HCT116 (cell line): ENCODE results near the gene ZCWPW1. TPM values are rescaled to one million over a fixed set of nuclear protein-coding genes. Genes with fewer than 3 reads are reported as not detected.

Source experiments
- ATAC-seq: fragments of 200-7000 bp; cut with Tn5 transposase; 2 replicates; pipeline ENCODE4 v1.9.1; 2020; ENCODE audit warnings: mild to moderate bottlenecking, moderate library complexity
- BruUV-seq: library from RNA; stranded (reverse); fragments of 400-500 nt; replicated peaks from 2 replicates; lab custom pipeline; 2021; lab: Mats Ljungman, UMichigan
- CTCF ChIA-PET: fragments of 300-600 bp; sonication (Branson Sonifier 250); formaldehyde crosslinking; loops from one replicate; lab custom pipeline; 2021; ENCODE audit warnings: antibody characterized with exemption; lab: Charles Lee
- POLR2A ChIA-PET: fragments of 300-600, 350-600 bp; sonication (Branson Sonifier 250); formaldehyde crosslinking; loops from one replicate; lab custom pipeline; 2021; ENCODE audit warnings: antibody characterized with exemption; lab: Charles Lee
- RAD21 ChIA-PET, 2 experiments: fragments of 300-600 bp; sonication (Branson Sonifier 250); formaldehyde crosslinking; loops; one replicate each; lab custom pipeline; 2023; ENCODE audit warnings: low total read pairs in 2 of 2; ENCODE audit not compliant: uncharacterized antibody in 2 of 2, unreplicated experiment in 2 of 2, low non-redundant PET in 1 of 2; lab: Charles Lee
- DNase-seq: peaks from one replicate; pipeline ENCODE4 v3.0.0-alpha.2; 2010; ENCODE audit warnings: low read depth, low spot score
- H2AFZ ChIP-seq: fragments of 200-600 bp; shearing (Covaris generic), sonication (generic); 2 replicates; pipeline ENCODE4 v1.6.1; 2017; ENCODE audit warnings: low read depth, mixed run types, mixed read lengths, antibody characterized with exemption, low read length; ENCODE audit not compliant: poor library complexity, severe bottlenecking
- H3K27ac ChIP-seq: 2 replicates; pipeline ENCODE4 v1.5.1; 2012; ENCODE audit warnings: low read depth, low read length
- H3K27me3 ChIP-seq: fragments of 200-600 bp; sonication (generic); 2 replicates; pipeline ENCODE4 v1.6.1; 2016; ENCODE audit warnings: mixed run types, low read length, mixed read lengths; ENCODE audit not compliant: insufficient read depth
- H3K36me3 ChIP-seq, 2 experiments: fragments of 200-500 bp in 1 of 2; fragments of 200-600 bp in 1 of 2; sonication (Bioruptor generic) in 1 of 2; sonication (generic) in 1 of 2; 2 replicates each; pipeline versions ENCODE4 v1.5.1 to v1.6.1; 2014 to 2016; ENCODE audit warnings: low read length in 2 of 2, inconsistent platforms in 1 of 2, mixed read lengths in 1 of 2, mixed run types in 1 of 2; ENCODE audit not compliant: insufficient read depth in 2 of 2, control insufficient read depth in 1 of 2
- H3K4me1 ChIP-seq, 2 experiments: fragments of 200-600 bp in 1 of 2; sonication (generic) in 1 of 2; 2 replicates each; pipeline versions ENCODE4 v1.5.1 to v1.6.1; 2012 to 2017; ENCODE audit warnings: low read length in 2 of 2, inconsistent platforms in 1 of 2, mild to moderate bottlenecking in 1 of 2, mixed read lengths in 1 of 2, mixed run types in 1 of 2, moderate library complexity in 1 of 2; ENCODE audit not compliant: insufficient read depth in 2 of 2, control insufficient read depth in 1 of 2
- H3K4me2 ChIP-seq: fragments of 200-600 bp; sonication (generic); 2 replicates; pipeline ENCODE4 v1.6.1; 2017; ENCODE audit warnings: mixed run types, low read length, mixed read lengths
- H3K4me3 ChIP-seq, 2 experiments: fragments of 200-600 bp in 1 of 2; sonication (generic) in 1 of 2; replicated peaks in 1 of 2; 2 replicates each; pipeline ENCODE4 v1.5.1; 2011 to 2016; ENCODE audit warnings: low read length in 2 of 2, control low read depth in 1 of 2, low read depth in 1 of 2, mild to moderate bottlenecking in 1 of 2, mixed read lengths in 1 of 2, mixed run types in 1 of 2
- H3K79me2 ChIP-seq: fragments of 200-600 bp; sonication (generic); 2 replicates; pipeline ENCODE4 v1.6.1; 2017; ENCODE audit warnings: mild to moderate bottlenecking, mixed run types, low read length, moderate library complexity, mixed read lengths; ENCODE audit not compliant: insufficient read depth
- H3K9ac ChIP-seq: fragments of 200-600 bp; sonication (generic); 2 replicates; pipeline ENCODE4 v1.6.1; 2016; ENCODE audit warnings: low read length, mixed read lengths
- H3K9me2 ChIP-seq: fragments of 200-600 bp; sonication (generic), shearing (Covaris generic); 2 replicates; pipeline ENCODE4 v1.6.1; 2017; ENCODE audit warnings: mixed run types, mild to moderate bottlenecking, moderate library complexity; ENCODE audit not compliant: insufficient read depth
- H3K9me3 ChIP-seq, 2 experiments: fragments of 200-500 bp in 1 of 2; fragments of 200-600 bp in 1 of 2; sonication (Bioruptor generic) in 1 of 2; sonication (generic) in 1 of 2; 2 replicates each; pipeline ENCODE4 v1.6.1; 2014 to 2017; ENCODE audit warnings: low read length in 2 of 2, mixed read lengths in 2 of 2, inconsistent platforms in 1 of 2, low read depth in 1 of 2, mild to moderate bottlenecking in 1 of 2, mixed run types in 1 of 2, moderate library complexity in 1 of 2; ENCODE audit not compliant: control insufficient read depth in 1 of 2, insufficient read depth in 1 of 2
- H4K20me1 ChIP-seq: fragments of 200-600 bp; sonication (generic), shearing (Covaris generic); 2 replicates; pipeline ENCODE4 v1.6.1; 2017; ENCODE audit warnings: mixed run types, mild to moderate bottlenecking, moderate library complexity; ENCODE audit not compliant: insufficient read depth
- EZH2phosphoT487 ChIP-seq: fragments of 200-600 bp; IDR thresholded peaks from 2 replicates; pipeline ENCODE4 v1.6.1; 2018; ENCODE audit warnings: antibody characterized with exemption, borderline replicate concordance
- JUND ChIP-seq: IDR thresholded peaks from 2 replicates; pipeline ENCODE4 v1.6.1; 2012
- POLR2A ChIP-seq: IDR thresholded peaks from 2 replicates; pipeline ENCODE4 v1.7.0; 2011; ENCODE audit warnings: borderline replicate concordance; ENCODE audit not compliant: insufficient read depth, insufficient read length; ENCODE audit errors: extremely low read depth
- POLR2AphosphoS5 ChIP-seq: IDR thresholded peaks from 2 replicates; pipeline ENCODE4 v1.6.1; 2011; ENCODE audit warnings: mild to moderate bottlenecking, low read depth, low read length, moderate library complexity
- RAD21 ChIP-seq: IDR thresholded peaks from 2 replicates; pipeline ENCODE4 v1.6.1; 2012; ENCODE audit warnings: low read depth, mild to moderate bottlenecking
- ZFX ChIP-seq: fragments of 450-650 bp; IDR thresholded peaks from 2 replicates; pipeline ENCODE4 v1.6.1; 2017
- intact Hi-C: fragments of 100-400 bp; cut with micrococcal nuclease; formaldehyde crosslinking; loops from 2 replicates; pipeline ENCODE4 v1.10.0; 2022
- total RNA-seq: library from RNA; stranded (reverse); gene quantifications from one replicate; pipeline ENCODE4 v1.2.1, GENCODE V29; 2021; ENCODE audit not compliant: unreplicated experiment
- TF ChIP-seq, protein P1 (sequence below): IDR thresholded peaks from 2 replicates; pipeline ENCODE4 v1.6.1; 2012
- TF ChIP-seq, protein P2 (sequence below): IDR thresholded peaks from 2 replicates; pipeline ENCODE4 v1.6.1; 2011; ENCODE audit warnings: mild to moderate bottlenecking, low read length, moderate library complexity; ENCODE audit not compliant: insufficient replicate concordance; ENCODE audit errors: extremely low read depth
- TF ChIP-seq, protein P3 (sequence below): IDR thresholded peaks from 2 replicates; pipeline ENCODE4 v1.6.1; 2012

ZCWPW1 gene
- total RNA-seq, 1 experiment from 2014 or later: 1.5 TPM

DNA sequence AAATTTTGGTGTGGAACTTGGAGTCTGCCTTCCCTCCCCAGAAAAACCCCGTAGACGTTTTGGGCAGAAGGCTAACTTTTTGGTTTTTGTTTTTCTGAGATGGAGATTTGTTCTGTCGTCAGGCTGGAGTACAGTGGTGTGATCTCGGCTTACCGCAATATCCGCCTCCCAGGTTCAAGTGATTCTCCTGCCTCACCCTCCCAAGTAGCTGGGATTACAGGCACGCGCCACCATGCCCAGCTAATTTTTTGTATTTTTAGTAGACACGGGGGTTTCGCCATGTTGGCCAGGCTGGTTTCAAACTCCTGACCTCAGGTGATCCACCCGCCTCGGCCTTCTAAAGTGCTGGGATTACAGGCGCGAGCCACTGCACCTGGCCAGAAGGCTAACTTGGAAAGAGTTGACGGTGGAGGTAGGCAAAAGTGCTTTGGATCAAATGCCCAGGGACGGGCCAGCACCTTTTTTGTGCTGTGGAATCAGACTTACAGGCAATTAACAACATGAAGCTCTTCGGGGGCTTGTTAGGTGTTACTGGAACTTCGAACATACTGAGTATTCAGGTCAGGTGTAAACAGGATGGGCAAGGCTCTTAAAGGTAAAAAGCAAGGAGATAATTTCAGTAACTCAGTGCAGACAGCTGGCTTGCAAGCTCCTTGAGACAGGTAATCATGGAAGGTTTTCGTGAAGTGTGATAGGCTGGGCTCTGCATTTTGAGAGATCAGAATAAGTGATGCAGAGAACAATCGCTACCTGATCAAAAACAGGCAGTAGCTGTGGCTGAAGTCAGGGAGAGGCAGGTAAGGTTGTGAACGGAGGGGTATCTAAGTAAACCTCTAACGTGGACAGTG lies 6.0 kb upstream of the ZCWPW1 start (continued):
- TF ChIP-seq, protein P1, sequence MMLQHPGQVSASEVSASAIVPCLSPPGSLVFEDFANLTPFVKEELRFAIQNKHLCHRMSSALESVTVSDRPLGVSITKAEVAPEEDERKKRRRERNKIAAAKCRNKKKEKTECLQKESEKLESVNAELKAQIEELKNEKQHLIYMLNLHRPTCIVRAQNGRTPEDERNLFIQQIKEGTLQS: no peak
- TF ChIP-seq POLR2AphosphoS5 (no peak; the same call in 1 of the 2 replicates), POLR2A (no peak), JUND (no peak), RAD21 (no peak), ZFX (no peak)
- TF ChIP-seq, protein P2, sequence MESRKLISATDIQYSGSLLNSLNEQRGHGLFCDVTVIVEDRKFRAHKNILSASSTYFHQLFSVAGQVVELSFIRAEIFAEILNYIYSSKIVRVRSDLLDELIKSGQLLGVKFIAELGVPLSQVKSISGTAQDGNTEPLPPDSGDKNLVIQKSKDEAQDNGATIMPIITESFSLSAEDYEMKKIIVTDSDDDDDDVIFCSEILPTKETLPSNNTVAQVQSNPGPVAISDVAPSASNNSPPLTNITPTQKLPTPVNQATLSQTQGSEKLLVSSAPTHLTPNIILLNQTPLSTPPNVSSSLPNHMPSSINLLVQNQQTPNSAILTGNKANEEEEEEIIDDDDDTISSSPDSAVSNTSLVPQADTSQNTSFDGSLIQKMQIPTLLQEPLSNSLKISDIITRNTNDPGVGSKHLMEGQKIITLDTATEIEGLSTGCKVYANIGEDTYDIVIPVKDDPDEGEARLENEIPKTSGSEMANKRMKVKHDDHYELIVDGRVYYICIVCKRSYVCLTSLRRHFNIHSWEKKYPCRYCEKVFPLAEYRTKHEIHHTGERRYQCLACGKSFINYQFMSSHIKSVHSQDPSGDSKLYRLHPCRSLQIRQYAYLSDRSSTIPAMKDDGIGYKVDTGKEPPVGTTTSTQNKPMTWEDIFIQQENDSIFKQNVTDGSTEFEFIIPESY: no peak
- TF ChIP-seq, protein P3, sequence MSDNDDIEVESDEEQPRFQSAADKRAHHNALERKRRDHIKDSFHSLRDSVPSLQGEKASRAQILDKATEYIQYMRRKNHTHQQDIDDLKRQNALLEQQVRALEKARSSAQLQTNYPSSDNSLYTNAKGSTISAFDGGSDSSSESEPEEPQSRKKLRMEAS: no peak
- TF ChIP-seq, all 23 proteins: peak for 0

DNA sequence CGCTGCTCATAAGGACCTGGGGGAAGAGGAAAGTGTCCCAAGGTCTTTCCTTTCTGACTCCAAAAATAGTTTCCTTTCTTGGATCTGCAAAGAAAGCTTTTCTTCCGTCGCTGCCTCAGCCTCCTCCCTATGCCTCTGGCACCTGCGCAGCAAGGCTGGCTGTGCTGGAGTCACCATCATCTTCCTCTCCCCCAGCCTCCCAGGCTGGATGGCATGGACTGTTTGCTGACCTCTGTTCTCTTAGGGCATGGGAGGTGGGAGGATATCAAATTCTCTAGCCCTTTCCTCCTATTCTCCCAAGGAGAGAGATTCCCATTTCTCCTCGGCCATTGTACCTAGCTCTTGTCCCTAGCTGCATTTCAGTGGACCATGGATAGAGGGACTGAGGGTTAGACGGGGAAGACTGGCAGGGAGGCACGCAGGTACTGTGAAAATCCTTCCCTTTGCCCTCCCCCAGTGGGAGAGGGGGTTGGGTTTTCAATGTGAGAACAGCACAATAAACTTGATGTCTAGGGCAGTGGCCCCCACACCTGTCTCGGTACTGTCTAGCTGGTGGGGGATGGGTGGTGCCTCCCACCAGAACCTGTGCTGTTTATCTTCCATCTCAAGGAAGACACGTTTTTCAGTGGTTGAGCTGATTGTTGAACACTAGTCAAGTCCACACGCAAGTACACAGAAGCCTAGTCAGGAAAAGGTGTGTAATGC lies 5.2 kb upstream of the ZCWPW1 start:
- ATAC-seq (no peak), DNase-seq (no peak)
- no peaks in the 10 kb centered on the region for H3K9me3 ChIP-seq
- no peak overlapping the region for H3K9ac ChIP-seq
- H3K4me2 ChIP-seq: 0 out of 2 replicates have a peak overlapping the region, but pooled peaks have one; percentile 18
- intact Hi-C loops: no loop called here
- CTCF ChIA-PET: no interaction called here
- peak overlapping the region; percentile 99 for H3K27ac ChIP-seq
- H3K9me2 ChIP-seq: no peaks in the 10 kb centered on the region
- BruUV-seq: no TSS peak
- peaks cover 5 to 39% of the 10 kb centered on the region in 2 experiments; a peak in 2 of 4 replicates for H3K36me3 ChIP-seq
- peaks cover 2 to 62% of the 10 kb centered on the region in 2 experiments for H3K4me1 ChIP-seq
- no peak for TF ChIP-seq POLR2AphosphoS5
- TF ChIP-seq, protein P3: no peak
- TF ChIP-seq EZH2phosphoT487: no peak
- peaks cover 62% of the 10 kb centered on the region for H3K79me2 ChIP-seq
- no peak overlapping the region for H3K4me3 ChIP-seq
- POLR2A ChIA-PET: no interaction called here
- RAD21 ChIA-PET: no interaction called here
- H4K20me1 ChIP-seq: no peaks in the 10 kb centered on the region
- H2AFZ ChIP-seq: no peak overlapping the region
- H3K27me3 ChIP-seq: no peaks in the 10 kb centered on the region
